Measurements from ENCODE around the gene HES6.

DNA sequence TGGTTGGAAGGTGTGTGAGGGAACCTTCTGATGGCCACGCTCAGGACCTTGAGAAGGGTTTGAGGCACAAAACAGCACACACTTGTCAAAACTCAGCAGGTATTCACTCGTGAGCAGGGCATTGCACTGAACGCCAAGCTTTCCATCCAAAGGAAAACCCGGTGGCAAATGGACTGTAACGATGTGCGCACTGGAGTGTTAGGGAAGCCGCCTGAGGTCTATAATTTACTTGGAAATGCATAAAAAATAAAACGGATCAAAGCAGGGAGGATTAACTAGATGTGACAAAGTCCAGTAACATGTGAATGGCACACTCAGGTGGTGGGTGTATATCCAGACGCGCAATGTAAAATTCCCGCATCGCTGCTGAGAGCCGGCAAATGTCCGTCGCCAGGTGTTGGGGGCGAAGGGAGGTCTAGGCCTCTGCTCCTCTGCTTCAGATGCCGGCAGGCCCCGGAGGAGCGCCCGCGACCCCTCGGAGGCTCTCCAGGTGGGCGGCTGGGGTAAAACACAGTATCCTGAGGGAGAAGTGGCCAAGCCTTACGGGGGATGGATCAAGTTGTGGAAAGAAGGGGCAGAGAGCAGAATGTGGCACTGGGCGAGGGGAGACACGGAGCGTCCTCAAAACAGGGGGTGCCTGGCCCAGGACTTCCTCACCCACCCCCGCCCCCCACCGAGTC, 15.3 kb downstream of the HES6 start:
- TF ChIP-seq EZH2phosphoT487 (IDR thresholded peaks at IDR 0.05; ENCODE audit: borderline replicate concordance, low read depth, low read length) (no peak), CTCF (conservative IDR thresholded peaks at IDR 0.05; ENCODE audit: low read length) (no peak)
